ENCODE measurements around the gene GRIN3A. TPM values are rescaled to one million over a fixed set of nuclear protein-coding genes. Genes with fewer than 3 reads are reported as not detected.
A peak's percentile ranks its signal among the peaks of the same experiment; 100 is the strongest.

The GRIN3A gene
- total RNA-seq, 1 experiment from 2014 or later: not detected

- Mint-ChIP-seq H3K4me1 (peaks cover 3 to 7% of the 10 kb centered on the region in 2 experiments), H3K27ac (no peak overlapping the region), H3K36me3 (ENCODE audit: insufficient read depth in 1 of 3, low read depth in 3 of 3) (no peaks in the 10 kb centered on the region), H3K4me3 (no peak overlapping the region), H3K9me3 (no peaks in the 10 kb centered on the region), H3K27me3 (ENCODE audit: low read depth) (no peaks in the 10 kb centered on the region; the same call in 1 of the 2 replicates)
- H3K79me1 ChIP-seq (ENCODE audit: insufficient read depth, low read depth, low read length, poor library complexity, severe bottlenecking): no peaks in the 10 kb centered on the region
- no peak overlapping the region for H4K5ac ChIP-seq (ENCODE audit: insufficient read length, low read depth, low read length)
- no peaks in the 10 kb centered on the region for H3K27me3 ChIP-seq (ENCODE audit: insufficient read depth, low read length)
- no peak overlapping the region for H4K91ac ChIP-seq (ENCODE audit: insufficient read length, low read depth, low read length)
- no peak overlapping the region for H2AFZ ChIP-seq (ENCODE audit: low read length)
- no peaks in the 10 kb centered on the region for H4K20me1 ChIP-seq (ENCODE audit: control insufficient read depth, insufficient read depth, insufficient read length)
- no peaks in the 10 kb centered on the region for H3K79me2 ChIP-seq (ENCODE audit: insufficient read depth, low read length)
- H3K27ac ChIP-seq (ENCODE audit: insufficient read length, low read depth, low read length): no peak overlapping the region
- H3K23me2 ChIP-seq (ENCODE audit: insufficient read length, low read depth, low read length, poor library complexity, severe bottlenecking): no peaks in the 10 kb centered on the region
- WGBS (ENCODE audit: extremely low coverage, insufficient read length, low lambda C conversion rate): no CpG with 5 or more reads among the region's 11 CpGs
- no peak overlapping the region for H2BK12ac ChIP-seq (ENCODE audit: insufficient read length, low read depth, low read length)
- H2BK20ac ChIP-seq (ENCODE audit: low read depth, low read length, poor library complexity, severe bottlenecking): no peak overlapping the region
- DNase-seq: peak; percentile 53
- no peak overlapping the region for H2AK5ac ChIP-seq (ENCODE audit: insufficient read length, low read length)
- no peaks in the 10 kb centered on the region for H3K9me3 ChIP-seq (ENCODE audit: control insufficient read depth, low read depth, low read length)
- H2BK15ac ChIP-seq (ENCODE audit: low read depth, low read length): no peak overlapping the region
- H3K4ac ChIP-seq (ENCODE audit: low read depth, low read length): no peak overlapping the region
- no peak overlapping the region for H3K23ac ChIP-seq (ENCODE audit: insufficient read length, low read depth, low read length)
- no peak overlapping the region for H3K56ac ChIP-seq (ENCODE audit: insufficient read length, low read depth, low read length)
- H3K18ac ChIP-seq (ENCODE audit: insufficient read length, low read depth, low read length): no peak overlapping the region
- no peak overlapping the region for H3K9ac ChIP-seq (ENCODE audit: extremely low read depth, insufficient read length, low read length)
- no peak overlapping the region for H4K8ac ChIP-seq (replicated peaks; ENCODE audit: insufficient read length, low read depth, low read length)
- no peak overlapping the region for H2BK120ac ChIP-seq (ENCODE audit: low read depth, low read length, poor library complexity, severe bottlenecking)
- H3T11ph ChIP-seq (ENCODE audit: low read length): no peak overlapping the region
- peak; percentile 78 for TF ChIP-seq CTCF (conservative IDR thresholded peaks at IDR 0.05)
- H3K4me2 ChIP-seq (ENCODE audit: insufficient read depth, insufficient read length, low read length): no peak overlapping the region
- no peaks in the 10 kb centered on the region for H3K4me1 ChIP-seq (ENCODE audit: insufficient read depth, low read length)
- H2BK5ac ChIP-seq (ENCODE audit: insufficient read length, low read length): no peak overlapping the region
- H3K14ac ChIP-seq (ENCODE audit: insufficient read depth, low read length): no peak overlapping the region
These were observed 136.3 kb downstream of the GRIN3A start for GRCh38 chr9:101601904-101602765.

Data from H9 (cell line).